ENCODE results near the gene NRXN3.

GRCh38 chr14:79605849-79606248, 1435.7 kb downstream of the NRXN3 start:
- no peak for TF ChIP-seq EZH2phosphoT487 (IDR thresholded peaks at IDR 0.05; ENCODE audit: insufficient read depth, low read depth)
- TF ChIP-seq EZH2 (IDR thresholded peaks at IDR 0.05; ENCODE audit: insufficient read depth, poor library complexity, severe bottlenecking), result no peak
